ENCODE results near the gene KRTAP10-11. TPM values are rescaled to one million over a fixed set of nuclear protein-coding genes. Genes with fewer than 3 reads are reported as not detected.
"Not testable (repeated sequence)": the region's sequence is repeated elsewhere in the genome, so short reads cannot be mapped to it uniquely, and the experiment has no call there.

Gene KRTAP10-11
- total and polyA plus RNA-seq, 9 donors, result not detected

- no peaks in the 10 kb centered on the region for H3K36me3 ChIP-seq
- H3K4me1 ChIP-seq (ENCODE audit: insufficient read depth), result no peaks in the 10 kb centered on the region
- 70 to 75% (median 73%) methylated on average over 4 of the region's 4 CpGs for whole genome bisulfite sequencing, 3 donors
- no peaks in the 10 kb centered on the region for H3K27me3 ChIP-seq
- intact Hi-C loops (cut with DNase I), result no loop called here
- no peaks in the 10 kb centered on the region for H3K9me3 ChIP-seq
- no peak overlapping the region for H3K27ac ChIP-seq
- TF ChIP-seq EP300 (IDR thresholded peaks at IDR 0.05) (no peak), POLR2A (IDR thresholded peaks at IDR 0.05) (no peak), CTCF (IDR thresholded peaks at IDR 0.05) (no peak)
- no peak for DNase-seq
- no peak overlapping the region for H3K4me3 ChIP-seq
Measured at GRCh38 chr21:44606495-44606894, 39.7 kb upstream of the KRTAP10-11 start.

- Histone ChIP-seq H3K36me3 (no peaks in the 10 kb centered on the region), H3K4me3 (no peak overlapping the region), H3K4me1 (ENCODE audit: insufficient read depth) (no peaks in the 10 kb centered on the region), H3K9me3 (no peaks in the 10 kb centered on the region), H3K27ac (no peak overlapping the region), H3K27me3 (no peaks in the 10 kb centered on the region)
- DNase-seq, result no peak
- intact Hi-C loops (cut with DNase I), result no loop called here
- TF ChIP-seq EP300 (IDR thresholded peaks at IDR 0.05) (no peak), POLR2A (IDR thresholded peaks at IDR 0.05) (no peak), CTCF (IDR thresholded peaks at IDR 0.05) (no peak)
Measured at GRCh38 chr21:44609193-44609592, 37.0 kb upstream of the KRTAP10-11 start.

- H3K27ac ChIP-seq; H3K36me3 ChIP-seq; H3K9me3 ChIP-seq; H3K4me3 ChIP-seq; DNase-seq; intact Hi-C loops (cut with DNase I); H3K27me3 ChIP-seq; H3K4me1 ChIP-seq (ENCODE audit: insufficient read depth): not testable (repeated sequence)
- WGBS, 3 donors, result 91 to 95% (median 92%) methylated on average over 7 of the region's 7 CpGs
Measured at GRCh38 chr21:44610157-44610843, 35.9 kb upstream of the KRTAP10-11 start.

GRCh38 chr21:44611551-44611950 is 34.7 kb upstream of the KRTAP10-11 start:
- Histone ChIP-seq H3K4me3 (no peak overlapping the region), H3K9me3 (no peaks in the 10 kb centered on the region), H3K4me1 (ENCODE audit: insufficient read depth) (no peaks in the 10 kb centered on the region), H3K27me3 (no peaks in the 10 kb centered on the region), H3K27ac (no peak overlapping the region), H3K36me3 (no peaks in the 10 kb centered on the region)
- intact Hi-C loops (cut with DNase I), result no loop called here
- 84 to 90% (median 89%) methylated on average over 4 of the region's 4 CpGs for WGBS, 3 donors
- no peak for DNase-seq
- no peak for TF ChIP-seq CTCF (IDR thresholded peaks at IDR 0.05)
- no peak for TF ChIP-seq EP300 (IDR thresholded peaks at IDR 0.05)
- TF ChIP-seq POLR2A (IDR thresholded peaks at IDR 0.05), result no peak

- intact Hi-C loops (cut with DNase I), result no loop called here
- Histone ChIP-seq H3K36me3 (no peaks in the 10 kb centered on the region), H3K27ac (no peak within 1 kb of the TSS), H3K4me3 (no peak within 1 kb of the TSS), H3K4me1 (ENCODE audit: insufficient read depth) (no peaks in the 10 kb centered on the region), H3K27me3 (no peaks in the 10 kb centered on the region), H3K9me3 (no peaks in the 10 kb centered on the region)
- WGBS, 3 donors, result 74 to 89% (median 84%) methylated on average over 6 to 8 of the region's 8 CpGs
- TF ChIP-seq CTCF (IDR thresholded peaks at IDR 0.05) (no peak), EP300 (IDR thresholded peaks at IDR 0.05) (no peak), POLR2A (IDR thresholded peaks at IDR 0.05) (no peak)
- no peak for DNase-seq
Measured at GRCh38 chr21:44612029-44612486, 34.2 kb upstream of the KRTAP10-11 start, which contains the start of gene KRTAP10-8. Gene KRTAP10-8 (plus strand): TSS chr21:44612079. CDS start chr21:44612101, 22 bp downstream.
